GM06990 (cell line): Measurements from ENCODE around the gene SLC26A11.

Experiments
- DNase-seq: peaks from one replicate; pipeline ENCODE4 v3.0.0-alpha.2; 2011; ENCODE audit not compliant: insufficient read length; ENCODE audit errors: extremely low read depth
- H3K27me3 ChIP-seq: replicated peaks from 2 replicates; pipeline ENCODE4 v1.6.0; 2011; ENCODE audit warnings: low read length; ENCODE audit not compliant: control insufficient read depth, insufficient read depth
- H3K36me3 ChIP-seq: 2 replicates; pipeline ENCODE4 v1.5.1; 2011; ENCODE audit warnings: low read length; ENCODE audit not compliant: control insufficient read depth, insufficient read depth
- H3K4me3 ChIP-seq: replicated peaks from 2 replicates; pipeline ENCODE4 v1.5.1; 2011; ENCODE audit warnings: low read depth, mild to moderate bottlenecking, control low read depth, low read length
- TF ChIP-seq, protein P1 (sequence below): IDR thresholded peaks from 2 replicates; pipeline ENCODE4 v1.5.1; 2011; ENCODE audit warnings: low read length, control low read depth, mild to moderate bottlenecking, inconsistent platforms; ENCODE audit not compliant: insufficient read depth, poor library complexity, severe bottlenecking

SLC26A11 gene

DNA sequence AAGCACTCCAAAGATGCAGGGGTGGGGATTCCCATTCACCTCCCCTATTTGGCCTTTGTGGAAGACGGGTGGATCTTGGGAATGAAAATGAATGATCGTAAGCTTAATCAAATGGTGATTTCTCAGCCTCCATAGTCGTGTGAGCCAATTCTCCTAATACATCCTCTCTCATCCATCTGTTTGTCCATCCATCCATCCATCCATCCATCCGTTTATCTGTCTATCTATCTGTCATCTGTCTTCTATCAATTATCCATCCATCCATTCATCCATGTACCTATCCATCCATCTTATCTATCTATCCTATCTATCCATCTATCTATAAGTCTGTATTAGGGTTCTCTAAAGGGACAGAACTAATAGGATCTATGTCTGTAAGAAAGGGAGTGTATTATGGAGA lies 48.2 kb downstream of the SLC26A11 start:
- TF ChIP-seq, protein P1, sequence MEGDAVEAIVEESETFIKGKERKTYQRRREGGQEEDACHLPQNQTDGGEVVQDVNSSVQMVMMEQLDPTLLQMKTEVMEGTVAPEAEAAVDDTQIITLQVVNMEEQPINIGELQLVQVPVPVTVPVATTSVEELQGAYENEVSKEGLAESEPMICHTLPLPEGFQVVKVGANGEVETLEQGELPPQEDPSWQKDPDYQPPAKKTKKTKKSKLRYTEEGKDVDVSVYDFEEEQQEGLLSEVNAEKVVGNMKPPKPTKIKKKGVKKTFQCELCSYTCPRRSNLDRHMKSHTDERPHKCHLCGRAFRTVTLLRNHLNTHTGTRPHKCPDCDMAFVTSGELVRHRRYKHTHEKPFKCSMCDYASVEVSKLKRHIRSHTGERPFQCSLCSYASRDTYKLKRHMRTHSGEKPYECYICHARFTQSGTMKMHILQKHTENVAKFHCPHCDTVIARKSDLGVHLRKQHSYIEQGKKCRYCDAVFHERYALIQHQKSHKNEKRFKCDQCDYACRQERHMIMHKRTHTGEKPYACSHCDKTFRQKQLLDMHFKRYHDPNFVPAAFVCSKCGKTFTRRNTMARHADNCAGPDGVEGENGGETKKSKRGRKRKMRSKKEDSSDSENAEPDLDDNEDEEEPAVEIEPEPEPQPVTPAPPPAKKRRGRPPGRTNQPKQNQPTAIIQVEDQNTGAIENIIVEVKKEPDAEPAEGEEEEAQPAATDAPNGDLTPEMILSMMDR, result no peak
- H3K36me3 ChIP-seq, result peaks cover 20% of the 10 kb centered on the region
- H3K4me3 ChIP-seq, result no peak overlapping the region
- no peak for DNase-seq
- no peaks in the 10 kb centered on the region for H3K27me3 ChIP-seq

DNA sequence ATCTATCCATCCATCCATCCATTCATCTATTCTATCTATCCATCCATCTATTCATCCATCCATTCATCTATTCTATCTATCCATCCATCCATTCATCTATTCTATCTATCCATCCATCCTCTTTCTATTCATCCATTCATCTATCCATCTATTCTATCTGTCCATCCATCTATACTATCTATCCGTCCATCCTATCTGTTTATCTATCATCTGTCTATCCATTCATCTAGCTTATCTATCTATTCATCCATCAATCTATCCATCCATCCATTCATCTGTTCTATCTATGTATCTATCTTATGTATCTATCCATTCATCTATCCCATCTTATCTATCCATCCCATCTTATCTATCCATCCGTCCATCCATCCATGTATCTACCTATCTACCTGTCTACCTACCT lies 49.2 kb downstream of the SLC26A11 start:
- H3K36me3 ChIP-seq, result peaks cover 26% of the 10 kb centered on the region
- no peak for DNase-seq
- TF ChIP-seq, protein P1, result no peak

DNA sequence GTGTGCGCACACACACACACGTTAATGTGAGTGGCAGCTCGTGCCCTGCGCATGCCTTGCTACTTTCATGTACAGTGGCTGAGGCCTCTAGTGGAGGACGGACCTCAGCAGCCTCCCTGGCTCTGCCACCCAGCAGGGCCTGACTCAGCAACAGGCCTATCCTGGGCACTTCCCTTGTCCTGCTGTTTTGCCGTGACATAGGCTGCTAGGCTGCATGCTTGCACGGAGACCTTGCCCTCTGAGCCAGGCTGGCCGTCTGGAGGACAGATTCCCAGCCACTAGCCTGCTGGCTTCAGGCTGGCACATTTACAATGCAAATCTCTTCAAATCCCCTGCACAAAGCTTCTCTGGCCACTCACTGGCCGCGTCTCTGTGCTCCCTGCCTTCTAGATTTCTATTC lies 49.9 kb downstream of the SLC26A11 start:
- TF ChIP-seq, protein P1, result no peak
- no peaks in the 10 kb centered on the region for H3K27me3 ChIP-seq
- H3K36me3 ChIP-seq, result peaks cover 28% of the 10 kb centered on the region
- no peak overlapping the region for H3K4me3 ChIP-seq
- DNase-seq, result no peak

More for the DNA sequence above, 49.2 kb downstream of the SLC26A11 start:
- no peaks in the 10 kb centered on the region for H3K27me3 ChIP-seq
- no peak overlapping the region for H3K4me3 ChIP-seq

DNA sequence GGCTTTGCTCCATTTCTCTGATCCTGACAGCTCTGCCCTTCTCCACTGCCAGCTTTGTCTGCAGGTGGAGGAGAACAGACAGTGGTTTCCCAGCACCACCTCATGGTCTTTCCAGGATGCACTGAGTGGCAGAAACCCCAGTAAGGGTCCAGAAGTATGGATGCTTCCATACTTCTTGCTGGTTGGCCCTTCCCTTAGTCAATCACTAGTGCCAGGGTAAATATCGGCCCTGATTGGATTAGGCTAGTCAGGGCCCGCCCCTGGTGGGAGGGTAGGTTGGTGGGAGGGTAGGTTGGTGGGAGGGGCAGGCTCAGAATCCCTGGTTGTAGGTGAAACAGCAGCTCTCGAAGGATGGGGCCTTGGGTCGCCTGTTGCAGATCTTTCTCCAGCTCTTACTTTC lies 50.6 kb downstream of the SLC26A11 start:
- H3K27me3 ChIP-seq, result no peaks in the 10 kb centered on the region
- H3K4me3 ChIP-seq, result no peak overlapping the region
- no peak for DNase-seq
- peaks cover 29% of the 10 kb centered on the region for H3K36me3 ChIP-seq
- TF ChIP-seq, protein P1, result no peak

DNA sequence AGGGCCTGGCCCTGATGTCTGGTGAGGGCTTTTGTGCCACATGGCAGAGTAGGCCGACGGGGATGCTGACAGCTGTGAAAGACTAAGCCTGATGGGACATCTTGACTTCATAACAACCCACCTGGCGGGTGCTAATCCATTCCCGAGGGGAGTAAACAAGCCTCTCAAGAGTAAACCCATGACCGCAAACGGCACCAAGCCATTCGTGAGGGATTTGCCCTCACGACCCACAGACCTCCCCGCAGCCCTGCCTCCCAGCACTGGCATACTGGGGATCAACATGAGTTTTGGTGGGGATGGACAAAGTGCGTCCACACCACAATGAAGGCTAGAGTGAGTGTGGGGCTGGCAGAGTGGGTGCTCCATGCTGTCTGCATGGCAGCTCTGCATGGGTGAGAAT lies 52.1 kb downstream of the SLC26A11 start:
- TF ChIP-seq, protein P1, result no peak
- Histone ChIP-seq H3K36me3 (peaks cover 29% of the 10 kb centered on the region), H3K27me3 (no peaks in the 10 kb centered on the region), H3K4me3 (no peak overlapping the region)
- DNase-seq, result no peak

DNA sequence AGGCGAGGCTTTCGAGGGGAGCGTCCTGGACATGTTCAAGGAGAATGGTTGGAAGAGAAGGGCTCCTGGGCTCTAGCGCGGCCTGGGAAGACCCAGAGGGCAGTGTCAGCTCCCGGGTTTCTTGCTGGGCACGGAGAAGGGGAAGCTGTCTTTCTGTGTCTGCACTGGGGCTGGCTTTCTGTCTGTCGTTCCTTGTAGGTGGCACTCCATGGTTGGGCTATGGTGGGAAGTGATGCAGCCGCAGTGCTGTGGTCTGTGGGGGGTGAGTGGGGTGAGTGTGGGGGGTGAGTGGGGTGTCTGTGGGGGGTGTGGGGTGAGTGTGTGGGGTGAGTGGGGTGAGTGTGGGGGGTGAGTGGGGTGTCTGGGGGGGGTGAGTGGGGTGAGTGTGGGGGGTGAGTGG lies 54.1 kb downstream of the SLC26A11 start:
- TF ChIP-seq, protein P1, result no peak
- peaks cover 37% of the 10 kb centered on the region for H3K36me3 ChIP-seq
- no peak for DNase-seq
- H3K4me3 ChIP-seq, result no peak overlapping the region
- no peaks in the 10 kb centered on the region for H3K27me3 ChIP-seq
